Astrocyte (in vitro differentiated cells and primary cell): ENCODE data around the gene CCAR1.

Experiments
- EZH2 ChIP-seq: IDR thresholded peaks from 2 replicates; pipeline ENCODE4 v1.6.1; 2012; ENCODE audit warnings: mild to moderate bottlenecking, low read length, inconsistent platforms; ENCODE audit not compliant: insufficient read depth
- TF ChIP-seq, protein P1 (sequence below): IDR thresholded peaks from 2 replicates; pipeline ENCODE4 v1.5.1; 2011; ENCODE audit warnings: low read depth, mild to moderate bottlenecking, inconsistent platforms, low read length, moderate library complexity; ENCODE audit not compliant: insufficient read depth

DNA sequence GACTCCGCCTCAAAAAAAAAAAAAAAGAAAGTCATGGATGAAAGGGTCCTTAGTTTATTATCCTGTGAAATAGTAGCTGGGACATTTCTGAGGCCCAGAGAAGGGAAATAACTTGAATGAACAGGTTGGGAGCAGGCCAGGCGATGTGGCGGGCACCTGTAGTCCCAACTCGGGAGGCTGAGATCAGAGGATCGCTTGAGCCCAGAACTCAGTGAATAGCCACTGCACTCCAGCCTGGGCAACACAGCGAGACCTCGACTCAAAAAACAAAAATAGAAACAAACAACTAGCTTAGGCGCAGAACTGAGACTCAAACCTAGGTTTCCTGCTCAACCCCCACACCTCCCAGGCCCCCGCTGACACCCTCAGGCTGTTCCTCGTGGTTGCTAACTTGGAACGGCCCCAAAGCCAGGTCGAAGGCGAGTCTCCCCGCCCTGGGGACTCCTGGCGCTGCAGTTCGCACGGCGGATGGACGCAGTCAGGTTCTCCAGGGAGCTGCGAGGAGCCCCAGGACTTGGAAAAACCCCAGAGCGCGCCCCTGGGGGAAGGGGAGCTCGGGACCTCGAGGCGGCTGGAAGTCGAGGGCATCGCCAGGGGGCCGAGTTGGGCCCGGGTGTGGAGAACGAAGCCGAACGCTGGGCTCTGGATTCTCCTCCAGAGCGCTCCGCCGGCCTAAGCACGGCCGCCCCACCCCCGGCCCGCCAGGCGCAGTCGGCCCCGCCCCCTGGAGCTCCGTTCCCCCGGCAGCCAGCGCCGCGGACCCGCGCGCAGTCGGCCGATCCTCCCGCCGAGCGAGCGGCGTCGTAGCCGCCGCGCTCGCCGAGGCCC, 105.9 kb downstream of the CCAR1 start, which contains the start of gene STOX1:
- TF ChIP-seq, protein P1, sequence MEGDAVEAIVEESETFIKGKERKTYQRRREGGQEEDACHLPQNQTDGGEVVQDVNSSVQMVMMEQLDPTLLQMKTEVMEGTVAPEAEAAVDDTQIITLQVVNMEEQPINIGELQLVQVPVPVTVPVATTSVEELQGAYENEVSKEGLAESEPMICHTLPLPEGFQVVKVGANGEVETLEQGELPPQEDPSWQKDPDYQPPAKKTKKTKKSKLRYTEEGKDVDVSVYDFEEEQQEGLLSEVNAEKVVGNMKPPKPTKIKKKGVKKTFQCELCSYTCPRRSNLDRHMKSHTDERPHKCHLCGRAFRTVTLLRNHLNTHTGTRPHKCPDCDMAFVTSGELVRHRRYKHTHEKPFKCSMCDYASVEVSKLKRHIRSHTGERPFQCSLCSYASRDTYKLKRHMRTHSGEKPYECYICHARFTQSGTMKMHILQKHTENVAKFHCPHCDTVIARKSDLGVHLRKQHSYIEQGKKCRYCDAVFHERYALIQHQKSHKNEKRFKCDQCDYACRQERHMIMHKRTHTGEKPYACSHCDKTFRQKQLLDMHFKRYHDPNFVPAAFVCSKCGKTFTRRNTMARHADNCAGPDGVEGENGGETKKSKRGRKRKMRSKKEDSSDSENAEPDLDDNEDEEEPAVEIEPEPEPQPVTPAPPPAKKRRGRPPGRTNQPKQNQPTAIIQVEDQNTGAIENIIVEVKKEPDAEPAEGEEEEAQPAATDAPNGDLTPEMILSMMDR: no peak
- no peak for TF ChIP-seq EZH2
